ENCODE data around the gene SBK2. TPM values are rescaled to one million over a fixed set of nuclear protein-coding genes. Genes with fewer than 3 reads are reported as not detected.
"Not testable (repeated sequence)": the region's sequence is repeated elsewhere in the genome, so short reads cannot be mapped to it uniquely, and the experiment has no call there.

Gene SBK2
- total and polyA plus RNA-seq, 5 donors: 205 to 239 (median 210) TPM

DNA sequence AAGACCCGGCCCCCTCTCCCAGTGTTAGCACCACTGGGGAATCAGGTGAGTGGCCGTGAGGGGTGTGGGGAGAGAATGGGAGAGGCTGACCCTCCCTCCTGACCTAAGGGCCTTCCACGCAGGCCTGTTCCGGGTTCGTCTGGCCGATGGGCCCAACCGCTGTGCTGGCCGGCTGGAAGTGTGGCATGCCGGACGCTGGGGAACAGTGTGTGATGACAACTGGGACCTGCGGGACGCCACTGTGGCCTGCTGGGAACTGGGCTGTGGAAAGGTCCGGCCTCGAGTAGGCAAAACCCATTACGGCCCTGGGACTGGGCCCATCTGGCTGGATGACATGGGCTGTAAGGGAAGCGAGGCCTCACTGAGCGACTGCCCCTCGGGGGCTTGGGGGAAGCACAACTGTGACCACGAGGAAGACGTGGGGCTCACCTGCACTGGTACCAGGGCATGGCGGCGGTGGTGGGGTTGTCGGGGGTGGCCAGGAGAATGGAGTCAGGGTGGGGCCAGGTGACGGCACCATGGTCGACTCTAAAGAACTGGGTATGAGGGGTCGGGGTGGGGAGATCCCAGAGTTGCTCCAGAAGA is 36.5 kb downstream of the SBK2 start:
- Histone ChIP-seq H3K27ac (ENCODE audit: low read length) (no peak overlapping the region), H3K27me3 (ENCODE audit: control insufficient read depth, insufficient read depth) (no peaks in the 10 kb centered on the region), H3K9me3 (ENCODE audit: control insufficient read depth, low read length) (no peaks in the 10 kb centered on the region), H3K4me3 (ENCODE audit: low read length) (no peak overlapping the region), H3K4me1 (ENCODE audit: control insufficient read depth, insufficient read depth, low read length) (no peaks in the 10 kb centered on the region)
- peak in 2 of 3 donors; percentile 43 to 53 for DNase-seq
- intact Hi-C loops (cut with DNase I): loop anchor here in 3 of 4 donors (5.0 to 10.0 kb wide), 2 partner anchors 33 to 356 kb away; partner anchors contain the start of gene TNNT1 (in 1 of the 3)
- 94% methylated on average over 26 of the region's 26 CpGs for WGBS
- no peak for ATAC-seq

DNA sequence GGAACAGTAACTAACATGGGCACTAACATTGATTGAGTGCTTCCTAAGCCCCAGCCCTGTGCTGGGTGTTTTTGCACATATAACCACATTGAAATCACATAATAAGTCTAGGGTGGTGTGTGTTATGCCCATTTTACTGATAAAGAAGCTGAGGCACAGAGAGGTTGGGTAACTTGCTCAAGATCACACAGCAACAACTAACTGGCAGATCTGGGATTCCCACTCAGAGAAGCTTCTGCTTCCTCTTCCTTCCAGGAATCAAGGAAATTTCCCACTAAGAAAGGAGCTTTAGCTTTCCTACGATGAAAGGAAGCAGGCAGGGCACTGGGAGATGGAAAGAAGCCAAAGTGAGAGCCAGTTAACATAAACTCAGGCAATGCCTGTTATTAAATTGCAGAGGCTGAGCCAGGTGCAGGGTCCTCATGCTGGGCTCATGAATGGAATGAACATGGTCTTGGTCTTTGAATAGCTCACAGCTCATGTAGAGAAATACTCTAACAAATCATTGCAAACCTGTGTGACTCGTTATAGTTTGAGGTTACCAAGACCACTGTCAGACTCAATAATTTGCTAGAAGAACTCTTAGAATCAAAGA is 38.6 kb downstream of the SBK2 start:
- ATAC-seq: no peak
- Histone ChIP-seq H3K4me3 (ENCODE audit: low read length) (no peak overlapping the region), H3K27me3 (ENCODE audit: control insufficient read depth, insufficient read depth) (no peaks in the 10 kb centered on the region), H3K9me3 (ENCODE audit: control insufficient read depth, low read length) (no peaks in the 10 kb centered on the region), H3K27ac (ENCODE audit: low read length) (no peak overlapping the region), H3K4me1 (ENCODE audit: control insufficient read depth, insufficient read depth, low read length) (no peaks in the 10 kb centered on the region)
- intact Hi-C loops (cut with DNase I): no loop called here
- DNase-seq: no peak
- WGBS: 39% methylated on average over 2 of the region's 2 CpGs

DNA sequence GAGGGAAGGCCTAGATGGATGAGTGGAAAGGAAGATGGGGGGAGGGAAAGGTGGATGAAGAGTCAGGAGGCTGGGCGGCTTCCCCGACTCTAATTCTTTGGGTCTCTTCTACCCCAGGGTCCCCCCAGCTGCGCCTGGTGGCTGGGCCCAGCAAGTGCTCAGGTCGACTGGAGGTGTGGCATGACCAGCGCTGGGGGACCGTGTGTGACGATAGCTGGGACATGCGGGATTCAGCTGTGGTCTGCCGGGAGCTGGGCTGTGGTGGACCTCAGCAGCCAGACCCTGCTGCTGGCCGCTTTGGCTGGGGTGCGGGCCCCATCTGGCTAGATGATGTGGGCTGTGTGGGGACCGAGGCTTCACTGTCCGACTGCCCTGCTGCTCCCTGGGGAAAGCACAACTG is 39.2 kb downstream of the SBK2 start:
- no peaks in the 10 kb centered on the region for H3K27me3 ChIP-seq (ENCODE audit: control insufficient read depth, insufficient read depth)
- intact Hi-C loops (cut with DNase I): no loop called here
- no peak overlapping the region for H3K4me3 ChIP-seq (ENCODE audit: low read length)
- 83% methylated on average over 13 of the region's 13 CpGs for WGBS
- ATAC-seq: no peak
- no peaks in the 10 kb centered on the region for H3K9me3 ChIP-seq (ENCODE audit: control insufficient read depth, low read length)
- peak in 1 of 3 donors; percentile 22 for DNase-seq
- no peaks in the 10 kb centered on the region for H3K4me1 ChIP-seq (ENCODE audit: control insufficient read depth, insufficient read depth, low read length)
- no peak overlapping the region for H3K27ac ChIP-seq (ENCODE audit: low read length)

DNA sequence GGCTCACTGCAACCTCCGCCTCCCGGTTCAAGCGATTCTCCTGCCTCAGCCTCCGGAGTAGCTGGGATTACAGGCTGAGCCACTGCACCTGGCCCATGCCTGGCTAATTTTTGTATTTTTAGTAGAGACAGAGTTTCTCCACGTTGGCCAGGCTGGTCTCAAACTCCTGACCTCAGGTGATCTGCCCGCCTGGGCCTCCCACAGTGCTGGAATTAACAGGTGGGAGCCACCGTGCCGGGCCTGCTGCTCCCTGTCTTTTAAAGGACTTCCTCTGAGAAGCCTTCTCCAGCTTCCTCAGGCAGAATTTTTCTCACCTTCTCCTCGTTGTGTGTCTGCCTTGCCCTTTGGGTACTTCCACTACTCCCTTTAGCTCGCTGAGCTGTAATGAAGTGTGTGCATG is 40.1 kb downstream of the SBK2 start:
- H3K4me1 ChIP-seq (ENCODE audit: control insufficient read depth, insufficient read depth, low read length); H3K9me3 ChIP-seq (ENCODE audit: control insufficient read depth, low read length); H3K4me3 ChIP-seq (ENCODE audit: low read length); ATAC-seq; H3K27me3 ChIP-seq (ENCODE audit: control insufficient read depth, insufficient read depth); H3K27ac ChIP-seq (ENCODE audit: low read length); intact Hi-C loops (cut with DNase I): not testable (repeated sequence)
- WGBS: 82% methylated on average over 10 of the region's 10 CpGs
- peak in 1 of 3 donors; percentile 2 for DNase-seq

DNA sequence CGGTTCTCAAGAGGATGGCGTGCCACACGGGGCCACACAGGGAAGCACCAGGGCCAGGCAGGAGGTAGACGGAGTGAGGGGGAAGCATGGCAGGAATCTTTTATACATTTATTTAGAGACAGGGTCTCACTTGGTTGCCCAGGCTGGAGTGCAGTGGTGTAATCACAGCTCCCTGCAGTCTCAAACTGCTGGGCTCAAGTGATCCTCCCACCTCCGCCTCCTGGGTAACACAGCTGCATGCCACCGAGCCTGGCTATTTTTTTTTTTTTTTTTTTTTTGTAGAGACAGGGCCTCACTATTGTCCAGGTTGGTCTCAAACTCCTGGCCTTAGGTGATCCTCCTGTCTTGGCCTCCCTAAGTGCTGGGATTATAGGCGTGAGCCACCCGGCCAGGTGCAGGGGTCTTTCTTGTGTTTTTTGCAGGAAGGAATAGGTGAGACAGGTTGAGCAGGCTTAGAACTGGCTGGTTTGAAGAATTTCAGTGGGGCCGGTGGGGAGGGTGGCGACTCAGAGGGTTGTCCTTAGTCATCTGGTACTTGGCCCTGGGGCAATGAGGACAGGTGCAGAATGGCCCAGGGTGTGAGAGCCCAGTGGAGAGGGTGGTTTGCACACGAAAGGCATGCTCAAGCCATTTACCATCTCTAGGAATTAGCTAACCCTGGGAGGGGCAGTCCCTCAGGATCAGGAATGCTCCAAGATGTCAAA is 41.1 kb downstream of the SBK2 start:
- whole genome bisulfite sequencing: 76% methylated on average over 11 of the region's 11 CpGs
- Histone ChIP-seq H3K4me1 (ENCODE audit: control insufficient read depth, insufficient read depth, low read length) (no peaks in the 10 kb centered on the region), H3K9me3 (ENCODE audit: control insufficient read depth, low read length) (no peaks in the 10 kb centered on the region), H3K27me3 (ENCODE audit: control insufficient read depth, insufficient read depth) (no peaks in the 10 kb centered on the region), H3K27ac (ENCODE audit: low read length) (no peak overlapping the region), H3K4me3 (ENCODE audit: low read length) (no peak overlapping the region)
- intact Hi-C loops (cut with DNase I): no loop called here
- peak in 1 of 3 donors; percentile 33 for DNase-seq
- ATAC-seq: no peak

DNA sequence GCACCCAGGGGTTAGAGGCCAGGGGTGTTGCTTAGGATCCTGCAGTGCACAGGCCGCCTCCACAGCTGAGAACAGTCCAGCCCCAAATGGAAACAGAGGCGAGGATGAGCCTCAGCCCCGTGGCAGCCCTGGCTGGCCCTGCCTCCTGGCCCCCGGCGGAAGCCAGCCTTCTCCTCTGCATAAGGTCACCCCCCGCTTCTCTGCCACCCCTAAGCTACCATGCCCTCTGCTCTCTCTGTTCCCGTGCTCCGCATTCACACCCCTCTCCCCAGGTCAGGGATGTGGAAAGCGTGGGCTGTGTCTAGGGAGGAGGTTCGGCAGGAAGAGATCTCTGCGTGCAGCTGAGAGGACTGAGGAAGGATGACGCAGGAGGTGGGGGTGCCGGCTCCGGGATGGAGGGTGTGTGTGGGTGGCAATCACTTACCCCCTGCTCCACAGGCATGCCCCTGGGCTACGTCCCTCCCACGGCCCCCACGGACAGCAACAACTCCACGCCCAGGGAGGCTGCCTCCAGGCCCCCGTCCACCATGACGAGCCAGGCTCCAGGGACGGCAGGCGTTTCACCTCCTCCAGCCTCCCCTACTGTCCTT is 42.7 kb downstream of the SBK2 start:
- H3K27ac ChIP-seq (ENCODE audit: low read length): peak overlapping the region; percentile 46
- WGBS: 24% methylated on average over 22 of the region's 22 CpGs
- no peaks in the 10 kb centered on the region for H3K9me3 ChIP-seq (ENCODE audit: control insufficient read depth, low read length)
- intact Hi-C loops (cut with DNase I): no loop called here
- DNase-seq (peak; percentile 82 to 88 (median 88)), ATAC-seq (peak; percentile 66 to 84)
- H3K27me3 ChIP-seq (ENCODE audit: control insufficient read depth, insufficient read depth): no peaks in the 10 kb centered on the region
- H3K4me3 ChIP-seq (ENCODE audit: low read length): peak overlapping the region; percentile 8
- no peaks in the 10 kb centered on the region for H3K4me1 ChIP-seq (ENCODE audit: control insufficient read depth, insufficient read depth, low read length)

DNA sequence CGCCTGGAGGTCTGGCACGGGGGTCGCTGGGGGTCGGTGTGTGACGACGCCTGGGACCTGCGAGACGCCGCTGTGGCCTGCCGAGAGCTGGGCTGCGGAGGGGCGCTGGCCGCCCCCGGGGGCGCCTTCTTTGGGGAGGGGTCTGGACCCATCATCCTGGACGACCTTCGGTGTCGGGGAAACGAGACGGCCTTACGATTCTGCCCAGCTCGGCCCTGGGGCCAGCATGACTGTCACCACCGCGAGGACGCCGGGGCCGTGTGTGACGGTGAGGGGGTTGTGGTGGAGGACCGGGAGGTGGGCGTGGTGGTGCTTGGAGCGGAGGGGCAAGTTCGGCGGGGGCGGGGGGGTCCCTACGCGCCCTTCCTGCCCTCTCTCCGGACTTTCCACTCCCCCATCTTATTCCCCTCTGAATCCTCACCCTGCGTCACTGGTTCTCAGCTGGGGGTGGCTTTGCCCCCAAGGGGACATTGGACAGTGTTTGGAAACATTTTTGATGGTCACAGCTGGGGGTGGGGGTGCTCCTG is 43.2 kb downstream of the SBK2 start:
- intact Hi-C loops (cut with DNase I): no loop called here
- H3K27me3 ChIP-seq (ENCODE audit: control insufficient read depth, insufficient read depth): no peaks in the 10 kb centered on the region
- 26% methylated on average over 37 of the region's 38 CpGs for WGBS
- peak overlapping the region; percentile 8 for H3K4me3 ChIP-seq (ENCODE audit: low read length)
- no peaks in the 10 kb centered on the region for H3K9me3 ChIP-seq (ENCODE audit: control insufficient read depth, low read length)
- H3K4me1 ChIP-seq (ENCODE audit: control insufficient read depth, insufficient read depth, low read length): no peaks in the 10 kb centered on the region
- H3K27ac ChIP-seq (ENCODE audit: low read length): peak overlapping the region; percentile 58
- peak in 1 of 2 donors; percentile 10 for ATAC-seq
- DNase-seq: peak; percentile 49 to 69 (median 60)

DNA sequence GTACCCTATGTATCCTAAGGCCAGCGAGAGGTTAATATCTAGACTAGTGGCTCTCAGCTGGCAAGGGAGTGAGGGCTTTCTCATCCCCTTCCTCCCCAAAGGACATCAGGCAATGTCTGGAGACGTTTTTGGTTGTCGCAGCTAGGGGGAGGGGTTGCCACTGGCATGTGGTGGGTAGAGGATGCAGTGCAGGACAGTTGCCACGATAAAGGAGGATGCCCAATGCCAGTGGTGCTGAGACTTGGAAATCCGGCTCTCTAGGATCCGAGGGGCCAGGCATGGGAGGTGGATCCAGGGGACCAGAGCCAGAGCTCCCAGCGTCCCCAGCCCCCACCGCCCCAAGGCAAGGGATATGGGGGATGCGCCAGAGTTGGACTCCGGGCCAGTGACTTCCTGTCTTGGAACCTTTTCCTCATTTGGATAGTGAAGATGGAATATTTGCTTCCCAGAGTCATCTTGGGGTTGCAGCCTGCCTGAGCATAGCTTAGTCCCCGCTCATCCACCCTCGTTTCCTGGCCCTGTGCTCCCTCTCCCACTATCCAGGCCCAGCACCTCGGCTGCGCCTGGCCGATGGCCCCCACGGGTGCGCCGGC is 43.8 kb downstream of the SBK2 start:
- no peaks in the 10 kb centered on the region for H3K4me1 ChIP-seq (ENCODE audit: control insufficient read depth, insufficient read depth, low read length)
- peak overlapping the region; percentile 58 for H3K27ac ChIP-seq (ENCODE audit: low read length)
- ATAC-seq (peak; percentile 9 to 10), DNase-seq (peak in 2 of 3 donors; percentile 72 to 76)
- intact Hi-C loops (cut with DNase I): no loop called here
- H3K9me3 ChIP-seq (ENCODE audit: control insufficient read depth, low read length): no peaks in the 10 kb centered on the region
- WGBS: 24% methylated on average over 18 of the region's 18 CpGs
- H3K27me3 ChIP-seq (ENCODE audit: control insufficient read depth, insufficient read depth): no peaks in the 10 kb centered on the region
- peak overlapping the region; percentile 8 for H3K4me3 ChIP-seq (ENCODE audit: low read length)

DNA sequence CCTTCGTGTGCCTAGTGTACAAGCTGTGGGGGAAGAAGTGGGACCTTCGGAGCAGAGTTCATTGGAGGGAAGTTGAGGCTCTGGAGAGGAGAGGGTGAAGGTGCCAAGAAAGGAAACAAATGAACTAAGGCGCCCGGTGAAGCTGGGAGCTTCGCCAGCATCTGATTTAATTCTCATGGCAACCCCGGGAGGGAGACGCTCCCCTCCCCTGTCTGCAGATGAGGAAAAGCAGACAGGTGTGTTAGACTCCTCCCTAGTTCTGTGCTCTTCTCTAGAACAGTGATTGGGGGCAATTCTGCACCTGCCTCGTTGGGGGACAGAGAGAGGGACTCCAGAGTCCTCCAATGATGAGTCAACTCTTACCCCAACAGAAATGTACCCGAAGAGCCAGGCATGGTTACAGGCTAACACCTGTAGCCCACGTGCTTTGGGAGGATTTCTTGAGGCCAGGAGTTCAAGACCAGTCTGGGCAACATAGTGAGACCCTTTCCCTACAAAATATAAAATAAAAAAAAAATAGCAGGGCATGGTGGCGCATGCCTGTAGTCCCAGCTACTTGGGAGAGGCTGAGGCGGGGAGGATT is 44.5 kb downstream of the SBK2 start:
- WGBS: 50% methylated on average over 12 of the region's 12 CpGs
- H3K9me3 ChIP-seq (ENCODE audit: control insufficient read depth, low read length): no peaks in the 10 kb centered on the region
- no peaks in the 10 kb centered on the region for H3K4me1 ChIP-seq (ENCODE audit: control insufficient read depth, insufficient read depth, low read length)
- DNase-seq (peak in 1 of 3 donors; percentile 26), ATAC-seq (no peak)
- no peak overlapping the region for H3K4me3 ChIP-seq (ENCODE audit: low read length)
- intact Hi-C loops (cut with DNase I): no loop called here
- H3K27me3 ChIP-seq (ENCODE audit: control insufficient read depth, insufficient read depth): no peaks in the 10 kb centered on the region
- no peak overlapping the region for H3K27ac ChIP-seq (ENCODE audit: low read length)

DNA sequence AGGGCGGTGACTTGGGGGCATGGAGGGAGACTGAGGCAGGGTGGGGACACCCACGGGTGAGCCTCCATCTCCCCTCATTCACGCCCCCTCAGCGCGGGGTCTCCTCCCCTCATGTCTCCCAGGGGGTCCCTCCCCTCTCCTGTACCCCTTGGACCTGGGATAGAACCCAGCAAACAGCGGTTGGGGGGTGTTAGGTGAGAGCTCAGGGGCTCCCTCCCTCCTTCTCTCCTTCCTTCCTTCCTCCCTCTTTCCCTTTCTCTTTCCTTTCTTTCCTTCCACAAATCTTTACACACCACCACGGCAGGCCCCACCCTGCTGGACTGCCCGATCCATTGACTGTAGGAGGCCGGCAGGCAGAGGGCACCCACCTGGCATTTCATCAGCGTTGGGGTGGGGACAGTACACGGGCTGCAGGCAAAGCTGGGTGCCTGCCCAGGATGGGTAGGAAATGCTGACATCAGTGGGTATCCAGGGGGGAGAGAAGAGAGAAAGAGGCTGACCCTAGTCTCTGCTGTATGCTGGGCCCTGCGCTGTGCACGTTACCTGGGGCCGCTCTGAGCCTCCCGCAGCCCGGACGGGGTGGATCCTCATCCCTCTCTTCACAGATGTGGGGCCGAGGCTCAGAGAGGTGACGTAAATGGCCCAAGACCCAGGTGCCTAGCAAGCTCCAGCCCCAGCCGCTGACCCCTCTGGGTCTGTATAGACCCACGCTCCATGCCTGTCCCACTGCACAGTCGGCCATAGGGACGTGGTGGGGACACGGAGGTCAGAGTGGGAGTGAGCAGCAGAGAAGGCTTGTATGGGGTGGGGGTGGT is 45.2 kb downstream of the SBK2 start:
- DNase-seq: peak in 1 of 3 donors; percentile 55
- 70% methylated on average over 24 of the region's 24 CpGs for WGBS

More for the DNA sequence above, 45.2 kb downstream of the SBK2 start:
- Histone ChIP-seq H3K9me3 (ENCODE audit: control insufficient read depth, low read length) (no peaks in the 10 kb centered on the region), H3K27me3 (ENCODE audit: control insufficient read depth, insufficient read depth) (no peaks in the 10 kb centered on the region), H3K4me1 (ENCODE audit: control insufficient read depth, insufficient read depth, low read length) (peaks cover 2% of the 10 kb centered on the region), H3K4me3 (ENCODE audit: low read length) (no peak overlapping the region), H3K27ac (ENCODE audit: low read length) (no peak overlapping the region)
- no peak for ATAC-seq
- intact Hi-C loops (cut with DNase I): no loop called here

Data from right cardiac atrium (tissue), 5 donors.